Choroid plexus epithelial cell (primary cell): ENCODE measurements around the gene CCT6B.

Experiments
- DNase-seq: peaks from one replicate; pipeline ENCODE4 v3.0.0-alpha.2; 2010; ENCODE audit warnings: low read depth
- H3K4me3 ChIP-seq: 2 replicates; pipeline ENCODE4 v1.5.1; 2011; ENCODE audit warnings: low read depth, mild to moderate bottlenecking, control low read depth, low read length, moderate library complexity
- TF ChIP-seq, protein P1 (sequence below): conservative IDR thresholded peaks from 2 replicates; pipeline ENCODE4 v1.5.1; 2011; ENCODE audit warnings: low read depth, mild to moderate bottlenecking, control low read depth, inconsistent platforms, low read length, moderate library complexity

Gene CCT6B, protein sequence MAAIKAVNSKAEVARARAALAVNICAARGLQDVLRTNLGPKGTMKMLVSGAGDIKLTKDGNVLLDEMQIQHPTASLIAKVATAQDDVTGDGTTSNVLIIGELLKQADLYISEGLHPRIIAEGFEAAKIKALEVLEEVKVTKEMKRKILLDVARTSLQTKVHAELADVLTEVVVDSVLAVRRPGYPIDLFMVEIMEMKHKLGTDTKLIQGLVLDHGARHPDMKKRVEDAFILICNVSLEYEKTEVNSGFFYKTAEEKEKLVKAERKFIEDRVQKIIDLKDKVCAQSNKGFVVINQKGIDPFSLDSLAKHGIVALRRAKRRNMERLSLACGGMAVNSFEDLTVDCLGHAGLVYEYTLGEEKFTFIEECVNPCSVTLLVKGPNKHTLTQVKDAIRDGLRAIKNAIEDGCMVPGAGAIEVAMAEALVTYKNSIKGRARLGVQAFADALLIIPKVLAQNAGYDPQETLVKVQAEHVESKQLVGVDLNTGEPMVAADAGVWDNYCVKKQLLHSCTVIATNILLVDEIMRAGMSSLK

DNA sequence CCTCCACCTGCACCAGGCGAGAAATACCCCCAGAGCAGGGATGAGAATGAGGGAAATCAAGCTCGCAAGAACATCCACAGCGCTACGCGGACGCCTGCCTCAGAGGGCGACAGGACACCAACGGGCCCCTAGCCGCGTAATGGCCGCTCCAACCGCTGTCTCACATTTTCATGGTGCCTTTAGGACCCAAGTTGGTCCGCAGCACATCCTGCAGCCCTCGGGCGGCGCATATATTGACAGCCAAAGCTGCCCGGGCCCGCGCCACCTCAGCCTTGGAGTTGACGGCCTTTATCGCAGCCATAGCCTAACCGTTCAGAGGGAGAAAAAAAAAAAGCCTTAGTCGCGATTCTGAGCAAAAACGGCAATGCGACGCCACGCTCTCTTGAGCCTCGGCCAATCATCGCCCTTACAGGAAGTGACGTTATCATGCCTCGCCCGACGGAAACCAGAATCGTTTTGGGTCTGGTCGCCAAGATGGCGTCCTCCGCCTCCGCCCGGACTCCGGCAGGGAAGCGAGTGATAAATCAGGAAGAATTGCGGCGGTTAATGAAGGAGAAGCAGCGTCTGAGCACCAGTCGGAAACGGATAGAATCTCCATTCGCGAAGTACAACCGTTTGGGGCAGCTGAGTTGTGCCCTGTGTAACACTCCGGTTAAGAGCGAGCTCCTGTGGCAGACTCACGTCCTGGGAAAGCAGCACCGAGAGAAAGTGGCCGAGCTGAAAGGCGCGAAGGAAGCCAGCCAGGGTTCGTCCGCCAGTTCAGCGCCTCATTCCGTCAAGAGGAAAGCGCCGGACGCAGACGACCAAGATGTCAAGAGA is at the start of gene CCT6B, which contains the start of gene ZNF830:
Gene CCT6B, minus strand, starts transcription at position 368 of the 819 bp plus-strand sequence. Its CDS starts 67 bp downstream, at position 301.
Gene ZNF830, plus strand, starts transcription at position 448 of the 819 bp plus-strand sequence. Its CDS starts 27 bp downstream, at position 475.
- TF ChIP-seq, protein P1, sequence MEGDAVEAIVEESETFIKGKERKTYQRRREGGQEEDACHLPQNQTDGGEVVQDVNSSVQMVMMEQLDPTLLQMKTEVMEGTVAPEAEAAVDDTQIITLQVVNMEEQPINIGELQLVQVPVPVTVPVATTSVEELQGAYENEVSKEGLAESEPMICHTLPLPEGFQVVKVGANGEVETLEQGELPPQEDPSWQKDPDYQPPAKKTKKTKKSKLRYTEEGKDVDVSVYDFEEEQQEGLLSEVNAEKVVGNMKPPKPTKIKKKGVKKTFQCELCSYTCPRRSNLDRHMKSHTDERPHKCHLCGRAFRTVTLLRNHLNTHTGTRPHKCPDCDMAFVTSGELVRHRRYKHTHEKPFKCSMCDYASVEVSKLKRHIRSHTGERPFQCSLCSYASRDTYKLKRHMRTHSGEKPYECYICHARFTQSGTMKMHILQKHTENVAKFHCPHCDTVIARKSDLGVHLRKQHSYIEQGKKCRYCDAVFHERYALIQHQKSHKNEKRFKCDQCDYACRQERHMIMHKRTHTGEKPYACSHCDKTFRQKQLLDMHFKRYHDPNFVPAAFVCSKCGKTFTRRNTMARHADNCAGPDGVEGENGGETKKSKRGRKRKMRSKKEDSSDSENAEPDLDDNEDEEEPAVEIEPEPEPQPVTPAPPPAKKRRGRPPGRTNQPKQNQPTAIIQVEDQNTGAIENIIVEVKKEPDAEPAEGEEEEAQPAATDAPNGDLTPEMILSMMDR: no peak
- H3K4me3 ChIP-seq: peak within 1 kb of the TSS; percentile 77
- DNase-seq: peak; percentile 97

DNA sequence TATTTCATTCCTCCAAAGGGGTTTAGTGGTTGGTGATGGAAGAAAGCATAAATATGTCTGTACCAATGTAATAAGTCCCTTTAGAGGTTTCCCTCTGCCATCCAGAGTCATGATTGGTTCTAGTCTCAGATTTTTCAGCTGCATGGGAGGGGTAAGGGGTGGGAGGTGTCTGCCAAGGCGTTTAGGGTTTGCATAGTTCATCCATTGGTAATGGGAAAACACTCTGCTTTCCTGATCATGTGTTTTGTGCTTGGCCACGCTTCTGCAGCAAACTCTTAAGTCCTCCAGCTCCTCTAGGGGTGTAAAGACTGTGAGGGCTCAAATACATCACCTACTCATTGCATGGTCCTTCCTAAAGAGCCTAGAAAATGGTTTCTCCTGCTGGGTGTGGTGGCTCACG is 48.8 kb upstream of the CCT6B start:
- TF ChIP-seq, protein P1: no peak
- DNase-seq: peak; percentile 28
- no peak overlapping the region for H3K4me3 ChIP-seq

DNA sequence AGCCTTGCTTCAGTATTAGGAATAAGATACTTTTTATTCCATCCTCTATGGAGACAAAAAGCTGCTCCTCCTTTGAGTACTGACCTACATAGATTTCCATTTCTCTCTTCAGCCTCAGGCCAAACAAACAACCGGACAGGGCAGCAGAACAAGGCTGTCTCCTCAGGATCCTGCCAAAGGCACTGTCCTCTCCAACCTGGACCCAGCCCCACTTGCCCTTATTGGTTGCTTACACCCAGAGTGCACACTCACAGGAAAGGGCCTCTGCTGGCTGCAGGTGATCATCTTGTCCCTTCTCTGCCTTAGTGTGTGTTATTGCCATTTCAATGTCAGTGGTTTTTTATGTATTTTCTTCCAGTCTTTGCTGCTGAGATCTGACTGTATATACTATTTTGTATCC is 45.7 kb upstream of the CCT6B start:
- TF ChIP-seq, protein P1: no peak
- no peak for DNase-seq

DNA sequence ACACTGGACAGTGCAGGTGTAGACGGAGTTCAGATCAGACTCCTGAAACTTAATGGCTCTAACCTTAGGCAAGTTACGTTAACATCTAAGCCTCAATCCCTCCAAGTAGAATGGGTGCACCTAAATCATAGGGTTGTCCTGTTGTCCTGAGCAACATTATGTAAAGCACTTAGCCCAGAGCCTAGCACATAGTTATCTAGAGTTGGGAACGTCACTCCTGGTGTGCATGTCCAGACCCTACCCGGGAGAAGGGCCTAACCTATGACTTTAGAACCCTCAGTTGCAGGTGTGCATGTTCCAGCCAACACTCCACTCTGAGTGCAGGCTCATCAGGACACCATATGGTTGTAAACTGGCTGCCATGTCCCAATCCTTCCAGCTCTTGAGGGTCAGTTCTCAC is 45.1 kb upstream of the CCT6B start:
- no peak overlapping the region for H3K4me3 ChIP-seq
- TF ChIP-seq, protein P1: no peak
- DNase-seq: no peak

More for the DNA sequence above, 45.7 kb upstream of the CCT6B start:
- no peak overlapping the region for H3K4me3 ChIP-seq

DNA sequence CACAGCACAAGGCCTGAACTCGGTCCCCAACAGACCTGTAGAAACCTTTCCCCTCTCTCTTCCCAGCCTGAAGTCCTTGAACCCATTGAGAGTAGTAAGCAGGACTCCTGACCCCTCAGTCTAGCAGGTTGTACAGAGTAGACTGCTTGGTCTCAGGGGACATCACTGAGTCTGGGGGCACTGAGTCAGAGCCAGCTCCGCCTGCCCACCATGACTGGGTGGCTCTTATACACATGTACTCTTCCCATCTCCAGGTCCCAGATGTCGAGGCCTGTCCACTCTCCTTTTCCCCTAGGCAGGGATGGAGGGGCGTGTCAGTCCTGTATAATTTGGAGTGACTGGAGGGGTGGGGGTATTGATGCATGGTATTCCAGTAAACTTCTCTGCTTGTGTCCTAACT is 42.5 kb upstream of the CCT6B start:
- TF ChIP-seq, protein P1: no peak
- H3K4me3 ChIP-seq: no peak overlapping the region
- no peak for DNase-seq

DNA sequence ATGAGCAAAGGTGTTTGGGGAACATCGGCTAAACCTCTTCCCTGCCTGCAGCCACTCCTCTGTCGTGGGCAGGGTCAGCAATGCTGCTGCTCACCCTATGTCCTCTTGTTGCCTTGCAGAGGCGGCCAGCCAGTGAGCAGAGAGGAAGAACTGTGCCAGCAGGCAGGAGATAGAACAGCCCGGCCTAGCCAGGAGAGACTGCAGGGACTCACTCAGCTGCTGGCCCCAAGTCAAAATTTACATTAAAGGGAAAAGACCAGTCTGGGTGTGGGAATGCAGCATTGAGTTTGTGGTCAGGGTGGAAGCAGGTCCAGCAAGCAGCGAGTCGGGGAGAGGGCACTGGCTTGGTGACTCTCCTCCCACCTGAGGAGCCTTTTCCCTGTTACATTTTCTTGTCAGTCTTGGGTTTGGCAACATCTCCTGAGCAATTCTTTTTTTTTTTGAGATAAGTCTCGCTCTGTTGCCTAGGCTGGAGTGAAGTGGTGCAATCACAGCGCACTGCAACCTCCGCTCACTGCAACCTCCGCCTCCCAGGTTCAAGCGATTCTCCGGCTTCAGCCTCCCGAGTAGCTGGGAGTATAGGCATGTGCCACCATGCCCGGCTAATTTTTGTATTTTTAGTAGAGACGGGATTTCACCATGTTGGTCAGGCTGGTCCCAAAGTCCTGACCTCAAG is 41.8 kb upstream of the CCT6B start:
- H3K4me3 ChIP-seq: no peak overlapping the region
- DNase-seq: peak; percentile 77
- TF ChIP-seq, protein P1: no peak
